NCI-H1048 (cell line): ENCODE results near the gene B4GALT1.

Source experiments
- DNase-seq: peaks from one replicate; lab custom pipeline; 2025; lab: John Stamatoyannopoulos, UW

The B4GALT1 gene, protein sequence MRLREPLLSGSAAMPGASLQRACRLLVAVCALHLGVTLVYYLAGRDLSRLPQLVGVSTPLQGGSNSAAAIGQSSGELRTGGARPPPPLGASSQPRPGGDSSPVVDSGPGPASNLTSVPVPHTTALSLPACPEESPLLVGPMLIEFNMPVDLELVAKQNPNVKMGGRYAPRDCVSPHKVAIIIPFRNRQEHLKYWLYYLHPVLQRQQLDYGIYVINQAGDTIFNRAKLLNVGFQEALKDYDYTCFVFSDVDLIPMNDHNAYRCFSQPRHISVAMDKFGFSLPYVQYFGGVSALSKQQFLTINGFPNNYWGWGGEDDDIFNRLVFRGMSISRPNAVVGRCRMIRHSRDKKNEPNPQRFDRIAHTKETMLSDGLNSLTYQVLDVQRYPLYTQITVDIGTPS

GRCh38 chr9:33167084-33167971 lies at the start of gene B4GALT1:
TSS of gene B4GALT1 (minus strand) at chr9:33167336. CDS start at chr9:33167169, 167 bp downstream.
- DNase-seq = peak; percentile 68

DNA sequence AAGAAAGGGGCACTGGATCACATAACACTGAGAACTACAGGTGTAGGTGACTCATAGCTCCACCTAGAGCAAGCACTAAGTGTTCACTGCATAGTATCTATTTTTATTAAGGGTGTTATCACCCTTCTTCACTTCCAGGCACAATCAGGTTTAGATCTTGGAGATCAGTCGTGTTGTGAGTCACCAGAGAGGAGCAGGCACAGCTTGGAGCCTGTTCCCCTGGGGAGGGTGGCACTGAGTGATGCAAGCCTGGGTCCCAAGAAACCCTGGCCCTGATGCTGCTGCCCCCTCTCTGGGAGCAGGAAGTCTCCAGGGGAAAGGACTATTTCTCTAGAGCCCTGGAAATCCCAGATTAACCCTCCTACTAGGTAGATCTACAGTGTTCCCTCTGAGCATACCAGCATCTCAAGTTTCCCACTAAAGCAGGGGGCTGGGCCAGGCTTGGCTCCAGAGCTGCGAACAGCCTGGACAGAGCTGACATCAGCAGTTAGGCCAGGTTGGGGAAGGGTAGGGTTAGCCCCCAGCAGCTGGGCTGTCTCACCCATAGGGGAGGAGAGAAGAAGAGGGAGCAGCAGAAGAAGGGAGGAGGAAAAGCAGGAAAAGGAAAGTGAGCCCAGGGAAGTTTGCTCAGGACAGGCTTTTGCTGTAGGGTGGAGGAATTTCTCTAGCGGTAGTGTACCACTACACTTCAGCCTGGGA lies 44.7 kb upstream of the B4GALT1 start:
- no peak for DNase-seq

GRCh38 chr9:33210006-33210715 lies 43.0 kb upstream of the B4GALT1 start:
- DNase-seq = no peak

DNA sequence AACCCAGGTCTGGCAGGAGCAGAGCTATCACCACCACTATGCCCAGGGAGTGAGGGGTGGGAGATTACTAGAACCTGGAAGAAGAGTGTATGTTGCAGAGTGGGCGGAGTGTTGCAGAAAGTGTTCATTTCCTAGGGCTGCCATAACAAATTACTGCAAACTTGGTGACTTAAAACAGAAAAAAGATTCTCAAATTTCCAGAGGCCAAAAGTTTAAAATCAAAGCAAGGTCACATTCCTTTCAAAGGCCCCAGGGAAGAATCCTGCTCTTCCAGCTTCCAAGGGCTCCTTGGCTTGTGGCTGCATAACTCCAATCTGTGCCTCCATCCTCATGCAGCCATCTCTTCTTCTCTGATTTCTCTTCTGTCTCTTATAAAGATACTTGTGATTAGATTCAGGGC lies 42.3 kb upstream of the B4GALT1 start:
- DNase-seq = no peak

- no peak for DNase-seq
Measured at GRCh38 chr9:33202552-33203201, 35.5 kb upstream of the B4GALT1 start.

DNA sequence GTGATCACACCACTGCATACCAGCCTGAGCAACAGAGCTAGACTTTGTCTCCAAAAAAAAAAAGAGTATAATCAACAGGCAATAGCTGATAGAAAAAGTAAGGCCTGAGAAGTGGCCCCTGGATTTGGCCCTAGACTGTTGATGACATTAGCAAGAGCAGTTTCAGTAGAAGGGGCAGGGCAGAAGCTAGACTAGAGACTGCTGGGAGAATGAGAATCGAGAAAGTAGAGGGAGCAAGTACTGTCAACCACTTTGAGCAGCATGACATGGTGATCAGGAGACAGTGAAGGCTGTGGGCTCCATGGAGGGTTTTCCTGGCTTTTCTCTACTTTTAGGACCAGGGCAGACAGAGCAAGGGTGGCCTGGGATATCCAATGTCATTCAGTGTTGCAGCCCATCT lies 34.9 kb upstream of the B4GALT1 start:
- no peak for DNase-seq

- no peak for DNase-seq
Measured at GRCh38 chr9:33198165-33198564, 31.0 kb upstream of the B4GALT1 start.

GRCh38 chr9:33197279-33198152 lies 30.4 kb upstream of the B4GALT1 start:
- DNase-seq = no peak

DNA sequence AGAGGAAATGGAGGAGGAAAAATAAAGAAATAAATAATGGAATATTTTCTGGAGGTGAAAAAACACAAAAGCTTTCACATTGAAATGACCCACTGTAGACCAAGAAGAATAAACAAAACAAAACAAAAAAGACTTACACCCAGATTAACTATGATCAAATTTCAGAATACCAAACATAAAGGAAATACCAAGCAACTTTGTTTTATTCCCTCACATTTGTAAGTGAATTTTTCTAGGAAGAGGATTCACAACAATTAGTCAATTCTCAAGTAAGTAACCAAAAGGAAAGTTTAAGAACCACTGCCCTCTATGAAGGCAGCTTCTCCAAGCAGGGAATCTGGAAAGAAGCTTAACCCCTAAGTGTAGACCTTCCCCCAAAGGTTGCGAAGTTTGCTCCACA lies 29.6 kb upstream of the B4GALT1 start:
- no peak for DNase-seq

DNA sequence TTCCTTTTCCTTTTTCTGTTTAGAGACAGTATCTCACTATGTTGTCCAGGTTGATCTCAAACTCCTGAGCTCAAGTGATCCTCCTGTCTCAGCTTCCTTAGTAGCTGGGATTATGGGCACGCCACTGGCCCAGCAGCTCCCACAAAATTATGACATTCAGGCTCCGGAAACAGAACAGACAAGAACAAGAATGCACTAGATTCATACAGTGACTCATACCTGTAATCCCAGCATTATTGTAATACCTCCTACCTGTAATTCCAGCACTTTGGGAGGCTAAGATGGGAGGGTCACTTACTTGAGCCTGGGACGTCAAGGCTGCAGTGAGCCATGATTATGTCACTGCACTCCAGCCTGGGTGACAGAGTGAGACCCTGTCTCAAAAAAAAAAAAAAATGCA lies 26.7 kb upstream of the B4GALT1 start:
- no peak for DNase-seq

DNA sequence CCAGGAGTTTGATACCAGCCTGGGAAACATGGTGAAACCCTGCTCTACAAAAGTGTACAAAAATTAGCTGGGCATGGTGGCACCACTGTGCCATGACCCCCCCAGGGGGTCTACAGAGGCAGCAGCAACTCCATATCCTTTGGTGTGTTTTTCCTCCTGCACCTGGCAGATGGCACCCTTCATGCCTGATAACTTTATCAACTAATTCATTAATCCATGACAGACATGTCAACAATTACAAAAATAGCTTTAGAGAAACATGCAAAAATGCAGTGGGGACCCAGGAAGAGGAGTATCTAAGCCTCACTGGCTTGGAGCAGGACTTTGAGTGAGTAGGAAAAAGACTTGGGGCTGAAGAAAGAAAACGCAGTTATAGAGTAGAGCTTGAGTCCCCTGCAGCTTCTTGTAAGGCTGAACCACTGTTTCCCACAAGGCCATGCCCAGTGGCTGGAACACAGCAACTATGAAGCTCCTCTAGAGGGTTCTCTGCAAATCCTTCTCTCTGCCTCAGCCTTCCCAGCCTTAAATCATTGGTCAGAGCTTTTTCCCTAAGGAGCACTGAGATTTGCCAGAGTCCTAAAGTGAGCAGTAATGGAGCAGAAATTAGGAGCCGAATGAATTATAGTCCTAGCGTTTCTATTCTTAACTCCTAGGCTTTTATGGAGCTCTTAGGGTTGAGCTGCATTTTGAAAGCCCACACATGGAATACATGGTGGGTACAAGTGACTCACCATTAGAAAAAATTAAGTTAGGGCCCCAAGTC lies 25.5 kb upstream of the B4GALT1 start:
- DNase-seq = no peak

DNA sequence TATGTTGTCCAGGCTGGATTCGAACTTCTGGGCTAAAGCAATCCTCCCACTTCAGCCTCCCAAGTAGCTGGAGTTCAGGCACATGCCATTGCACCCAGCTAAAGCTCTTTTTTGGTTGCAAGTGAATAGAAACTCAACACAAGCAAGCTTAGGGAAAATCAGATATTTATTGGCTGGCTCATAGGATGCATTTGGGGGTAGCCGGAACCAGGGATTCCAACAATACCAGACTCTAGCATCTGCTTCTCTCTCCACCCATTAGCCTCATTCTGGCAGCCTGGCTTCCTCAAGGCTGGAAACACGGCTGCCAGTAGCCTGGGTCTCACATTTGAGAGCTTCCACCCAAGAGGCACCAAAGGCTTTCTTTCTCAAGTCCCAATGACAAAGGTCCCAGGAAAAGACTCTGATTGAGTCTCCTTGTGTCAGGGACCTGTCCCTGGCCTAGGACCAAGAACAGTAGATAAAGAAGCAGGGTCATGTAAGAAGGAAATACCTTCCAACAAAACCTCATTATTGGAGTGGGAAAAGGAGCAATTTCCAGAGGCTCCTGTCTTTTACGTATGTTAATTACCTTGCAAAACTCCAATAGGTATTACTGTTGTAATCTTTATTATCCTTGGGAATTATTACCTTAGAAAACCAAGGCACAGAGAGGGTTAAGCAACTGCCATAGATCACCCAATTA lies 23.0 kb upstream of the B4GALT1 start:
- no peak for DNase-seq

- DNase-seq = no peak
Measured at GRCh38 chr9:33189331-33189791, 22.2 kb upstream of the B4GALT1 start.

- DNase-seq = no peak
Measured at GRCh38 chr9:33188711-33189110, 21.6 kb upstream of the B4GALT1 start.

DNA sequence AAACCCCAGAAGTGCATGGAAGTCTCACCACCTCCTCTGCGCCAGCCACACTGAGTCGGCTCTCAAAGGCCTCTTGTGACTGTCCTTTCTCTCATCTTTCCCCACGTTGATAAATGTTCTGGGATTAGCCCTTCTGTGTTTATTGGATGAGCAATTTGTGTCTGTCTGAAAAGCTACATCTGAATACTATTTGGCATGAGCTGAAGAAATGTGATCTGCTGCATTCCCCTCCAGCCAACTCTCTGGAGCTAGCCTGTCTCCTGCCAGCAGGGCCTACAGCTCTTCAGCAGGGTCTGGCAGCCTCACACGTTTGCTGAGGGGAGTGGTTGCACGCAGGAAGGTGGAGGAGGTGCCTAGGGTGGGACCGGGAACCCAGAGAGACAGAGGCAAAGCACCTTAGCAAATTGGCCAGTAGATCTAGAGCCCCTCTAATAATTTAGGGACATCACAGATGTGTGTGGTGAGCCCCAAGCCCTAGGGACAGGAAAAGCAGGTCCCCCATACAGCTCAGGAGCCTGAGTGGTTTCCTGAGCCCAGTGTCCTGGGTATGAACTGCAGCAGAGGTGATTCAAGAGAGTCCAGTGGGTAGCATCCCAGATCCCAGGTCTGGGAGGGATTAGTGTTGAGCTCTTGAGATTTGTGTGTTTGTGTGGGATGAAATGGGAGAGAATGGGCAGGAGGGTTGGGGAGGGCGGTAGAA lies 20.5 kb upstream of the B4GALT1 start:
- no peak for DNase-seq

GRCh38 chr9:33186457-33187168 lies 19.5 kb upstream of the B4GALT1 start:
- no peak for DNase-seq

- no peak for DNase-seq
Measured at GRCh38 chr9:33185858-33186257, 18.7 kb upstream of the B4GALT1 start.

GRCh38 chr9:33185406-33185805 lies 18.3 kb upstream of the B4GALT1 start:
- no peak for DNase-seq
